GM12801 (cell line): ENCODE results near the gene PSMB7.

Source experiments
- CTCF ChIP-seq: IDR thresholded peaks from one replicate; pipeline ENCODE4 v1.5.1; 2011; ENCODE audit warnings: control low read depth; ENCODE audit not compliant: insufficient read length; ENCODE audit errors: extremely low read depth

Gene PSMB7

DNA sequence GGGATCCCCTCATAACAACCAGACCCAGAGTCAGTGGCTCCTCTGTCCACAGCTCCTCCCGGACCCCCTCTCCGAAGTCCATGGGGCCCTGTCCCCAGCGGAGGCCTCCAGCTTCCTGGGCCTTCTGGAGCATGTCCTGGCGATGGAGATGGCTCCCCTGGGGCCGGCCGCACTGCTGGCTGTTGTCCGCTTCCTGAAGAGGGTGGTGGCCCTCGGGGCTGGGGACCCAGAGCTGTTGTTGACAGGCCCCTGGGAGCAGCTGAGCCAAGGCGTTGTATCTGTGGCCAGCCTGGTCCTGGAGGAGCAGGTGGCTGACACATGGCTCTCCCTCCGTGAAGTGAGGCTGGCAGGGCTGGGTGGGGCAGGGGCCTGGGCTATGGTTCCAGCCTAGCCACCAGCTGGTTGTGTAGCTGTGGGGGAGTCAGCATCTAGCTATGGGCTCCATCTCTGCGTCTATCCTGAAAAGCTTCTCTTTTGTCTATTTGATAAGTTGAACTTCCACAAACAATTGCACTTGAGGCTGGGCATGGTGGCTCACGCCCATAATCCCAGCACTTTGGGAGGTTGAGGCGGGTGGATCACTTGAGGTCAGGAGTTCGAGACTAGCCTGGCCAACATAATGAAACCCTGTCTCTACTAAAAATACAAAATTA is 39.7 kb upstream of the PSMB7 start:
- no peak for TF ChIP-seq CTCF

DNA sequence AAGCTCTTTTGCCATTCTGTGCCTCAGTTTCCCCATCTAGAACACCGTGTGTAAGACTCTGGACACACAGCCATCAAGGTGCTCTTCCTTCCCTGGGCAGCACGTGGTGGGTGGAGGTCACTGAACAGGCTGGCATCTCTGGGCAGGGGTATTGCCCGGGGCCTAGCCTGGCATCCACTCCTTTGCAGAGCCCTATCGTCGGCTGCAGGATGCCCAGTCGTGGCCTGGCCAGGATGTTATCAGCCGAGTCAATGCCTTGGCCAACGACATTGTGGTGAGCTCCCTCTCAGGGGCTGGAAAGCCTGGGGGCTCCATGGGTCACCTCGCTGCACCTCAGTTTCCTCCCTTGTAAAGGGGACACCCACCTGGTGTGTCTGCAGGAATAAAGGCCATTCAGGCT is 39.1 kb upstream of the PSMB7 start:
- TF ChIP-seq CTCF, result no peak

DNA sequence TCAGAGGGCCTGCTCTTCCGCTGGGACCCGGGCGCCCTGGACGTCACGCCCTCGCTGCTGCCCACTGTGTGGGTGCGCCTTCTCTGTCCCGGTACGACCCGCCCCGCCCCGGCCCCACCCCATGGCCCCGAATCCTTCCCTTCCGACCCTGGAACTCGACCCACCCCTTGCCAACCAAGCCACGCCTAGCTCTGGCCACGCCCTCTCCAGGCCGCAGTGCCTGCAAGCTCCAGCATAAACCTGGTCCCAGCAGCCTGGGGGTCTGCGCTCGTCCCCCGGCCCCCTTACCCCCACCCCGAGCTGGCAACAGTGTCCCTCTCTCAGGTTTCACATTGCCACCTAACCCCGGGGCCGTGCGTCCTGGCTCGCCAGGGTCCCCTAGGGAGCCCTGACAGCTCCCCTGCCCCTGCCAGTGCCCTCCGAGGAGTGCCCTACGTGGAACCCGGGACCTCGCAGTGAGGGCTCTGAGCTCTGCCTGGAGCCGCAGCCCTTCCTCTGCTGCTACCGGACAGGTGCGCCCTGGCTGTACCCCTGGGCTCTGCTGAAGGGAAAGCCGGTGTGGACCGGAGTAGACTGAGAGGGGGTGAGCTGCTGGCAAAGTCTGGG is 38.4 kb upstream of the PSMB7 start:
- no peak for TF ChIP-seq CTCF

DNA sequence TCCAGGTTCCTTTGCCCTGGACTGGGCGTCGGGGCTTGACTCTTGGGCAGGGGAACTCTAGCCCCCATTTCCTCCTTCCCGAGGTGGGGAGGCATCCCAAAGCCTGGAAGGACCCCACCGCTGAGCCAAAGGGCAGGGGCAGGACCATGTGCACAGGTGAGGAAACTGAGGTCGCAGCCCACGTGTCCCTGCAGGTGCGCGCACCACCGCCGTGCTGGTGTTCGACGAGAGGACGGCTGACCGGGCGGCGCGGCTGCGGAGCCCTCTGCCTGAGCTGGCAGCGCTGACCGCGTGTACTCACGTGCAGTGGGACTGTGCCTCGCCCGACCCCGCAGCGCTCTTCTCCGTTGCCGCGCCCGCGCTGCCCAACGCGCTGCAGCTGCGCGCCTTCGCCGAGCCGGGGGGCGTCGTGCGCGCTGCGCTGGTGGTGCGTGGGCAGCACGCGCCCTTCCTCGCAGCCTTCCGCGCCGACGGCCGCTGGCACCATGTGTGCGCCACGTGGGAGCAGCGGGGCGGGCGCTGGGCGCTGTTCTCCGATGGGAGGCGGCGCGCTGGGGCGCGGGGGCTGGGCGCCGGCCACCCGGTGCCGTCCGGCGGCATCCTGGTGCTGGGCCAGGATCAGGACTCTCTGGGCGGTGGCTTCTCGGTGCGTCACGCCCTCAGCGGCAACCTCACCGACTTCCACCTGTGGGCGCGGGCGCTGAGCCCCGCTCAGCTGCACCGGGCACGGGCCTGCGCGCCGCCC is 37.8 kb upstream of the PSMB7 start:
- TF ChIP-seq CTCF, result no peak

GRCh38 chr9:124452326-124452725 is 37.1 kb upstream of the PSMB7 start:
- TF ChIP-seq CTCF, result no peak

GRCh38 chr9:124450931-124451661 is 35.9 kb upstream of the PSMB7 start:
- no peak for TF ChIP-seq CTCF
